ENCODE measurements around the gene SSTR5. TPM values are rescaled to one million over a fixed set of nuclear protein-coding genes. Genes with fewer than 3 reads are reported as not detected.
"Not testable (repeated sequence)": the region's sequence is repeated elsewhere in the genome, so short reads cannot be mapped to it uniquely, and the experiment has no call there.

SSTR5 gene
- total RNA-seq, 3 donors from 2014 or later (not counting 1 experiment from before 2014, with no cell fraction given) = not detected

DNA sequence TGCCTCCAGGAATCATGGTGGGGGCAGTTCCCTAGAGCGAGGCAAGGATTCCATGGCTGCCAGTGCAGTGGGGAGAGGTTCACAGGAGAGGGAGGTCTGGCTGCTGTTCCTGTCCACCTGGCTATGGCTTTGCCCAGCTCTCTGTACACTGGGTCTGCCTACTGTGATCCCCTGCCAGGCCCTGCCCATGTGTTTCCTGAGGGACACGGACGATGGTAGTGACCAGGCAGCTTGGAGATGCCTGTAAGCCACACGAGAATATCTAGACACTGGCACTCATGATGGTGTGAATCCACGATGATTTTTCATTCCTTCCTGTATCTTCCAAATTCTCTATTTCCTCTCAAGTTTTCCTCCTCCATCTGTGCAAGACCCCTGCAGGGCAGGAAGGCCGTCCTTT, 12.4 kb downstream of the SSTR5 start:
- peaks cover 4 to 17% of the 10 kb centered on the region in 2 donors for H3K27me3 Mint-ChIP-seq (ENCODE audit: low read depth in 2 of 2)
- Histone ChIP-seq H3K36me3 (ENCODE audit: control insufficient read depth, insufficient read depth, low read length) (no peaks in the 10 kb centered on the region), H3K27me3 (ENCODE audit: control insufficient read depth, insufficient read depth, low read length) (peaks cover 2% of the 10 kb centered on the region), H3K27ac (ENCODE audit: low read length) (no peak overlapping the region), H3K4me1 (ENCODE audit: control insufficient read depth, insufficient read depth, low read length) (no peaks in the 10 kb centered on the region), H3K9me3 (ENCODE audit: control insufficient read depth, insufficient read depth, low read length) (peaks cover 15% of the 10 kb centered on the region), H3K4me3 (ENCODE audit: low read length) (no peak overlapping the region)
- peaks cover 9% of the 10 kb centered on the region for H3K36me3 Mint-ChIP-seq
- no peak for TF ChIP-seq CTCF (IDR thresholded peaks at IDR 0.05)
- H3K4me1 Mint-ChIP-seq = no peaks in the 10 kb centered on the region
- 85% methylated on average over 6 of the region's 6 CpGs for WGBS (ENCODE audit: insufficient coverage)
- DNase-seq = no peak
- H3K27ac Mint-ChIP-seq = no peak overlapping the region
- H3K9me3 Mint-ChIP-seq = peaks cover 2 to 6% of the 10 kb centered on the region in 2 donors
- intact Hi-C loops (cut with micrococcal nuclease) = no loop called here
- ATAC-seq = no peak
- no peak overlapping the region for H3K4me3 Mint-ChIP-seq

GRCh38 chr16:1086443-1086842, 13.9 kb downstream of the SSTR5 start:
- H3K4me3 ChIP-seq (ENCODE audit: low read length); H3K4me1 Mint-ChIP-seq; ATAC-seq; H3K9me3 Mint-ChIP-seq; H3K4me3 Mint-ChIP-seq; H3K27ac ChIP-seq (ENCODE audit: low read length); intact Hi-C loops (cut with micrococcal nuclease); DNase-seq; H3K27ac Mint-ChIP-seq; H3K36me3 Mint-ChIP-seq; H3K27me3 ChIP-seq (ENCODE audit: control insufficient read depth, insufficient read depth, low read length); H3K36me3 ChIP-seq (ENCODE audit: control insufficient read depth, insufficient read depth, low read length); H3K4me1 ChIP-seq (ENCODE audit: control insufficient read depth, insufficient read depth, low read length): not testable (repeated sequence)
- 95% methylated on average over 10 of the region's 10 CpGs for WGBS (ENCODE audit: insufficient coverage)
- peaks cover 4 to 17% of the 10 kb centered on the region in 2 donors for H3K27me3 Mint-ChIP-seq (ENCODE audit: low read depth in 2 of 2)
- peaks cover 15% of the 10 kb centered on the region for H3K9me3 ChIP-seq (ENCODE audit: control insufficient read depth, insufficient read depth, low read length)

DNA sequence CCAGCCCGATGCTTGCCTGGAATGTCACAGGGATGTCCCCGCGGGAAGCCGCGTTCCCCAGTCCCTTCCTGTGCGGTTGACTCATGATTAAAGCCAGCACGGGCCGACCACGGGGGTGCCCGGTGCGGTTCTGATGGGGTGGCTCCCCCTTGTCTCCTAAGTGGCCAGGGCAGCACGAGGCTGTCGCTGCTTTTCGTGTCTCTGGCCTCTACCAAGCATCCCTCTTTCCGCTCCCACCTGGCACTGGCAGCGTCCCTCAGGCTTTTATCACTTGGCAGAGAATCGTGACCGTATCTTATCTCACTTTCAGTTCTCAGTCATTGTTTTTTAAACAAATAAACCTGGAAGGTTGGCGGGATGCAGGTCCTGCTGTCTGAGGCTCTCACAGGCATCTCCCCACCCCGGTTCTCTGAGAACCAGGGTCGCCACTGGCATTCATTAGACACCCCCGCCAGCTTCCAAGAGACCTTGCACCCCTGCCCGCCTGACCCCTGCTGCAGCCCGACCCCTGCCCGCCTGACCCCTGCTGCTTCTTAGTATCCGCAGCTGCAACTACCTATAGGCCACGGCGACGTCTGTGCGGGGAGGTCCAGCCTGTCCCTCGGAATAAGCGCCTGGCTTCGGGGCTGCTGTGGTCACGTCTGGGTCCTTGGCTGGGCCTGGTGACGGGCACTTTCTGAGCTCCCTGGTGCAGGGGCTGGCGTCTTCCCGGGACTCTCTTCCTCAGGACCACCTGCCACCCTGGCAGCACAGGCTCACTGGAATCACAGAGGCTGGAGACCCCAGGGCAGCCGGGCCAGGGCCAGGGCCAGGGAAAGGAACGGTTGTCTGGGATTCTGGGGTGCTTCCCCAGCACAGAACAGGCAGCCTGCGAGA, 16.0 kb downstream of the SSTR5 start:
- H3K27me3 ChIP-seq (ENCODE audit: control insufficient read depth, insufficient read depth, low read length) = peaks cover 2% of the 10 kb centered on the region
- no peak overlapping the region for H3K4me3 Mint-ChIP-seq
- H3K27me3 Mint-ChIP-seq (ENCODE audit: low read depth in 2 of 2) = peaks cover 0 to 10% of the 10 kb centered on the region in 2 donors
- ATAC-seq (no peak), DNase-seq (no peak)
- peaks cover 2 to 6% of the 10 kb centered on the region in 2 donors for H3K9me3 Mint-ChIP-seq
- peaks cover 15% of the 10 kb centered on the region for H3K9me3 ChIP-seq (ENCODE audit: control insufficient read depth, insufficient read depth, low read length)
- no peaks in the 10 kb centered on the region for H3K4me1 ChIP-seq (ENCODE audit: control insufficient read depth, insufficient read depth, low read length)
- no peaks in the 10 kb centered on the region for H3K4me1 Mint-ChIP-seq
- peaks cover 9% of the 10 kb centered on the region for H3K36me3 Mint-ChIP-seq
- no peak overlapping the region for H3K27ac Mint-ChIP-seq
- no peak for TF ChIP-seq CTCF (IDR thresholded peaks at IDR 0.05)
- no peak overlapping the region for H3K27ac ChIP-seq (ENCODE audit: low read length)
- 84% methylated on average over 40 of the region's 40 CpGs for WGBS (ENCODE audit: insufficient coverage)
- H3K4me3 ChIP-seq (ENCODE audit: low read length) = no peak overlapping the region
- intact Hi-C loops (cut with micrococcal nuclease) = no loop called here
- no peaks in the 10 kb centered on the region for H3K36me3 ChIP-seq (ENCODE audit: control insufficient read depth, insufficient read depth, low read length)

DNA sequence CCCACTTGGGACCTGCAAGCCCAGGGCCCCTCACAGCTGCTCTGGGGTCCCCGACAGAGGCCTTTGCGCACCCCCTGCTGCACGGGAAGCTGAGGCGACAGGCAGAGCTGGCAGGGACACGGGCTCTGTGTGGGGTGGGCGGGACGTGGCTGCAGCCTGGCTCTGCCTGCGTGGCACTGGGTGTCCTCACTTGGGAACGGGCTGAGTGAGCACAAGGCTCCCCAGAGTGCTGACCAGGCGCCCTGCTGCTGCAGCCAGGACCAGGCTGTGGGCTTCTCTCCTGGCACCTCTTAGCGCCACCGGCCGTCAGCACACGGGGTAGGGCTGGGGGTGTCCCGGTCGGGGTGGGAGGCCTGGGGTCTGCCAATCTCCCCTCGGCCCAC, 16.9 kb downstream of the SSTR5 start:
- H3K27me3 Mint-ChIP-seq (ENCODE audit: low read depth in 2 of 2) = peaks cover 0 to 10% of the 10 kb centered on the region in 2 donors
- Histone ChIP-seq H3K4me1 (ENCODE audit: control insufficient read depth, insufficient read depth, low read length) (no peaks in the 10 kb centered on the region), H3K27me3 (ENCODE audit: control insufficient read depth, insufficient read depth, low read length) (peaks cover 2% of the 10 kb centered on the region), H3K27ac (ENCODE audit: low read length) (no peak overlapping the region), H3K36me3 (ENCODE audit: control insufficient read depth, insufficient read depth, low read length) (no peaks in the 10 kb centered on the region), H3K9me3 (ENCODE audit: control insufficient read depth, insufficient read depth, low read length) (peaks cover 8% of the 10 kb centered on the region), H3K4me3 (ENCODE audit: low read length) (no peak overlapping the region)
- peaks cover 2 to 6% of the 10 kb centered on the region in 2 donors for H3K9me3 Mint-ChIP-seq
- ATAC-seq (no peak), DNase-seq (no peak)
- intact Hi-C loops (cut with micrococcal nuclease) = no loop called here
- WGBS (ENCODE audit: insufficient coverage) = 82% methylated on average over 17 of the region's 17 CpGs
- H3K4me1 Mint-ChIP-seq = no peaks in the 10 kb centered on the region
- no peak overlapping the region for H3K4me3 Mint-ChIP-seq
- no peak overlapping the region for H3K27ac Mint-ChIP-seq
- H3K36me3 Mint-ChIP-seq = peaks cover 9% of the 10 kb centered on the region
- no peak for TF ChIP-seq CTCF (IDR thresholded peaks at IDR 0.05)

Data from natural killer cell (primary cell).